SK-N-SH treated with all-trans-retinoic acid at 6 μM for 48 hours (cell line): ENCODE results near the gene ESYT1.
A peak's percentile ranks its signal among the peaks of the same experiment; 100 is the strongest.

ENCODE experiments used
- ATAC-seq: fragments of 200-7000 bp; cut with Tn5 transposase; 3 replicates; pipeline ENCODE4 v1.9.1; 2020; ENCODE audit warnings: mild to moderate bottlenecking, moderate library complexity
- ARNTL ChIP-seq: fragments of 450-650 bp; formaldehyde crosslinking; IDR thresholded peaks from 2 replicates; pipeline ENCODE4 v1.5.0; 2020; ENCODE audit warnings: low read depth, mild to moderate bottlenecking, moderate library complexity, borderline replicate concordance
- BACH2 ChIP-seq: fragments of 250-450 bp; sonication (Bioruptor Pico); IDR thresholded peaks from 2 replicates; pipeline ENCODE4 v1.9.0; 2021; ENCODE audit warnings: mild to moderate bottlenecking, borderline replicate concordance
- CREB5 ChIP-seq: fragments of 250-450 bp; sonication (Bioruptor Pico); IDR thresholded peaks from 2 replicates; pipeline ENCODE4 v1.5.1; 2020; ENCODE audit warnings: low read depth, mild to moderate bottlenecking, moderate library complexity
- CSDC2 ChIP-seq: fragments of 250-450 bp; sonication (Bioruptor Pico); IDR thresholded peaks from 2 replicates; pipeline ENCODE4 v1.5.0; 2020; ENCODE audit warnings: mild to moderate bottlenecking, moderate library complexity
- CSRNP3 ChIP-seq: fragments of 250-450 bp; sonication (Bioruptor Pico); IDR thresholded peaks from 2 replicates; pipeline ENCODE4 v1.5.1; 2021; ENCODE audit warnings: mild to moderate bottlenecking, moderate library complexity
- ESRRG ChIP-seq: fragments of 250-450 bp; sonication (Bioruptor Pico); IDR thresholded peaks from 2 replicates; pipeline ENCODE4 v1.6.1; 2021; ENCODE audit warnings: mild to moderate bottlenecking
- GLIS3 ChIP-seq: fragments of 250-450 bp; sonication (Bioruptor Pico); IDR thresholded peaks from 2 replicates; pipeline ENCODE4 v1.5.0; 2020; ENCODE audit warnings: mild to moderate bottlenecking, moderate library complexity
- OSR1 ChIP-seq: fragments of 250-450 bp; sonication (Bioruptor Pico); IDR thresholded peaks from 2 replicates; pipeline ENCODE4 v1.8.0; 2022; ENCODE audit warnings: moderate library complexity, mild to moderate bottlenecking, inconsistent platforms
- PATZ1 ChIP-seq: fragments of 250-450 bp; sonication (Bioruptor Pico); IDR thresholded peaks from 2 replicates; pipeline ENCODE4 v1.8.0; 2020; ENCODE audit warnings: mild to moderate bottlenecking, moderate library complexity, borderline replicate concordance
- POU6F1 ChIP-seq: fragments of 250-450 bp; sonication (Bioruptor Pico); IDR thresholded peaks from 2 replicates; pipeline ENCODE4 v1.8.0; 2021; ENCODE audit warnings: low read depth, mild to moderate bottlenecking, moderate library complexity, borderline replicate concordance
- PPARA ChIP-seq: fragments of 250-450 bp; sonication (Bioruptor Pico); IDR thresholded peaks from 2 replicates; pipeline ENCODE4 v1.5.0; 2020; ENCODE audit warnings: mild to moderate bottlenecking, borderline replicate concordance
- RARB ChIP-seq: fragments of 250-450 bp; sonication (Bioruptor Pico); IDR thresholded peaks from 2 replicates; pipeline ENCODE4 v1.8.0; 2021; ENCODE audit warnings: mild to moderate bottlenecking, moderate library complexity
- SNAI2 ChIP-seq: fragments of 250-450 bp; sonication (Bioruptor Pico); IDR thresholded peaks from 2 replicates; pipeline ENCODE4 v1.5.0; 2020; ENCODE audit warnings: mild to moderate bottlenecking, moderate library complexity
- TCF4 ChIP-seq: fragments of 250-450 bp; sonication (Bioruptor Pico); IDR thresholded peaks from 2 replicates; pipeline ENCODE4 v1.8.0; 2021; ENCODE audit warnings: mild to moderate bottlenecking, moderate library complexity, borderline replicate concordance
- TOX ChIP-seq: fragments of 250-450 bp; sonication (Bioruptor Pico); IDR thresholded peaks from 2 replicates; pipeline ENCODE4 v1.8.0; 2021; ENCODE audit warnings: mild to moderate bottlenecking, moderate library complexity, borderline replicate concordance
- ZC3H10 ChIP-seq: fragments of 250-450 bp; sonication (Bioruptor Pico); IDR thresholded peaks from 2 replicates; pipeline ENCODE4 v1.5.1; 2021; ENCODE audit warnings: mild to moderate bottlenecking, moderate library complexity
- ZFP3 ChIP-seq: fragments of 250-450 bp; sonication (Bioruptor Pico); IDR thresholded peaks from 2 replicates; pipeline ENCODE4 v1.5.0; 2020; ENCODE audit warnings: mild to moderate bottlenecking, moderate library complexity
- ZFP30 ChIP-seq: fragments of 450-650 bp; formaldehyde crosslinking; IDR thresholded peaks from 2 replicates; pipeline ENCODE4 v1.5.0; 2022; ENCODE audit warnings: mild to moderate bottlenecking, moderate library complexity
- ZNF565 ChIP-seq: fragments of 450-650 bp; formaldehyde crosslinking; conservative IDR thresholded peaks from 2 replicates; pipeline ENCODE4 v1.5.0; 2020; ENCODE audit warnings: low read depth, mild to moderate bottlenecking, moderate library complexity
- ZNF70 ChIP-seq: fragments of 450-650 bp; formaldehyde crosslinking; IDR thresholded peaks from 2 replicates; pipeline ENCODE4 v1.5.0; 2020; ENCODE audit warnings: mild to moderate bottlenecking, moderate library complexity
- ZNF8 ChIP-seq: fragments of 450-650 bp; formaldehyde crosslinking; IDR thresholded peaks from 2 replicates; pipeline ENCODE4 v1.5.0; 2020; ENCODE audit warnings: mild to moderate bottlenecking, moderate library complexity

ESYT1 gene

GRCh38 chr12:56086608-56087007, 41.5 kb upstream of the ESYT1 start:
- ATAC-seq, result no peak
- TF ChIP-seq BACH2 (CRISPR knock-in tag) (no peak), PPARA (CRISPR knock-in tag) (no peak), ESRRG (CRISPR knock-in tag) (no peak), RARB (CRISPR knock-in tag) (no peak), CSRNP3 (CRISPR knock-in tag) (no peak), ZNF565 (CRISPR knock-in tag) (no peak), ZNF8 (CRISPR knock-in tag) (no peak)

- peak; percentile 29 for ATAC-seq
- TF ChIP-seq ZC3H10 (no peak), ZNF8 (CRISPR knock-in tag) (no peak), PATZ1 (CRISPR knock-in tag) (no peak), TOX (CRISPR knock-in tag) (no peak)
These were observed 40.8 kb upstream of the ESYT1 start for GRCh38 chr12:56087220-56087619.

- TF ChIP-seq BACH2 (CRISPR knock-in tag) (no peak), POU6F1 (no peak), ZNF565 (CRISPR knock-in tag) (no peak), ZC3H10 (no peak), ARNTL (CRISPR knock-in tag) (no peak), PATZ1 (CRISPR knock-in tag) (no peak), TCF4 (no peak), OSR1 (CRISPR knock-in tag) (no peak), ZFP3 (CRISPR knock-in tag) (no peak), ZFP30 (CRISPR knock-in tag) (no peak), TOX (CRISPR knock-in tag) (no peak), CSRNP3 (CRISPR knock-in tag) (no peak), SNAI2 (no peak)
These were observed 30.3 kb upstream of the ESYT1 start for GRCh38 chr12:56097738-56098137.

GRCh38 chr12:56098592-56098991, 29.5 kb upstream of the ESYT1 start:
- TF ChIP-seq ESRRG (CRISPR knock-in tag), result no peak
- TF ChIP-seq, all 23 proteins: peak for 0
- no peak for ATAC-seq

More at GRCh38 chr12:56097738-56098137, 30.3 kb upstream of the ESYT1 start:
- ATAC-seq, result no peak

GRCh38 chr12:56099787-56100186, 28.3 kb upstream of the ESYT1 start:
- no peak for ATAC-seq
- TF ChIP-seq RARB (CRISPR knock-in tag) (no peak), CSDC2 (CRISPR knock-in tag) (no peak), GLIS3 (CRISPR knock-in tag) (no peak), PATZ1 (CRISPR knock-in tag) (no peak), ARNTL (CRISPR knock-in tag) (no peak), ZNF8 (CRISPR knock-in tag) (no peak), ZNF70 (CRISPR knock-in tag) (no peak), CREB5 (no peak), TCF4 (no peak), PPARA (CRISPR knock-in tag) (no peak), POU6F1 (no peak)
